OCI-LY7 (cell line): ENCODE results near the gene PRPSAP2. TPM values are rescaled to one million over a fixed set of nuclear protein-coding genes. Genes with fewer than 3 reads are reported as not detected.
"Not testable (repeated sequence)": the region's sequence is repeated elsewhere in the genome, so short reads cannot be mapped to it uniquely, and the experiment has no call there.

Experiments
- BruUV-seq: library from RNA; stranded (reverse); fragments of 400-500 nt; replicated peaks from 2 replicates; lab custom pipeline; 2021; lab: Mats Ljungman, UMichigan
- CTCF ChIA-PET: fragments of 300-600 bp; sonication (Branson Sonifier 250); formaldehyde crosslinking; loops from one replicate; lab custom pipeline; 2022; ENCODE audit warnings: antibody characterized with exemption; ENCODE audit not compliant: unreplicated experiment; lab: Charles Lee
- POLR2A ChIA-PET: fragments of 300-600 bp; sonication (Branson Sonifier 250); formaldehyde crosslinking; loops from one replicate; lab custom pipeline; 2022; ENCODE audit warnings: antibody characterized with exemption; lab: Charles Lee
- DNase-seq: peaks from one replicate; pipeline ENCODE4 v3.0.0-alpha.2; 2015; ENCODE audit warnings: low spot score
- H2AFZ ChIP-seq: fragments of 200-600 bp; sonication (generic), shearing (Covaris generic); 2 replicates; pipeline ENCODE4 v1.6.1; 2014; ENCODE audit warnings: mild to moderate bottlenecking, antibody characterized with exemption, low read length, moderate library complexity
- H3K27ac ChIP-seq: fragments of 200-600 bp; sonication (generic); 2 replicates; pipeline ENCODE4 v1.5.1; 2014; ENCODE audit warnings: mixed run types, low read depth, mild to moderate bottlenecking, moderate library complexity, low read length, inconsistent platforms; ENCODE audit not compliant: poor library complexity, severe bottlenecking
- H3K36me3 ChIP-seq: fragments of 200-600 bp; sonication (generic); 2 replicates; pipeline ENCODE4 v1.6.1; 2014; ENCODE audit warnings: mild to moderate bottlenecking, antibody characterized with exemption, low read length, moderate library complexity, mixed read lengths; ENCODE audit not compliant: insufficient read depth
- H3K4me1 ChIP-seq: fragments of 200-600 bp; sonication (generic); 2 replicates; pipeline ENCODE4 v1.5.1; 2014; ENCODE audit warnings: mild to moderate bottlenecking, low read length; ENCODE audit not compliant: insufficient read depth, poor library complexity, severe bottlenecking
- H3K4me2 ChIP-seq: fragments of 200-600 bp; sonication (generic); 2 replicates; pipeline ENCODE4 v1.6.1; 2014; ENCODE audit warnings: mild to moderate bottlenecking, low read length
- H3K4me3 ChIP-seq: fragments of 200-600 bp; sonication (generic); 2 replicates; pipeline ENCODE4 v1.5.1; 2014; ENCODE audit warnings: mild to moderate bottlenecking, low read depth, low read length; ENCODE audit not compliant: poor library complexity, severe bottlenecking
- H3K79me2 ChIP-seq: fragments of 200-600 bp; sonication (generic); 2 replicates; pipeline ENCODE4 v1.6.1; 2016; ENCODE audit warnings: low read depth, mild to moderate bottlenecking, low read length, moderate library complexity, mixed read lengths; ENCODE audit not compliant: insufficient read depth
- H3K9me2 ChIP-seq: fragments of 200-600 bp; sonication (generic); 2 replicates; pipeline ENCODE4 v1.6.1; 2016; ENCODE audit warnings: mild to moderate bottlenecking, low read length, mixed read lengths; ENCODE audit not compliant: insufficient read depth
- H3K9me3 ChIP-seq: fragments of 200-600 bp; sonication (generic); 2 replicates; pipeline ENCODE4 v1.6.1; 2014; ENCODE audit warnings: mild to moderate bottlenecking, mixed run types, low read length, mixed read lengths
- H4K20me1 ChIP-seq: fragments of 200-600 bp; sonication (generic); 2 replicates; pipeline ENCODE4 v1.6.1; 2014; ENCODE audit warnings: mild to moderate bottlenecking, antibody characterized with exemption, low read length, moderate library complexity, mixed read lengths; ENCODE audit not compliant: insufficient read depth
- CTCF ChIP-seq: fragments of 200-600 bp; sonication (generic); conservative IDR thresholded peaks from 2 replicates; pipeline ENCODE4 v1.5.1; 2014; ENCODE audit warnings: mild to moderate bottlenecking, antibody characterized with exemption, low read length, moderate library complexity, mixed read lengths
- EZH2phosphoT487 ChIP-seq: fragments of 200-600 bp; sonication (generic); IDR thresholded peaks from 2 replicates; pipeline ENCODE4 v1.6.1; 2018; ENCODE audit warnings: low read depth, borderline replicate concordance, mild to moderate bottlenecking, mixed run types, antibody characterized with exemption, low read length, moderate library complexity, mixed read lengths
- intact Hi-C: fragments of 100-400 bp; cut with micrococcal nuclease; formaldehyde crosslinking; loops from one replicate; pipeline ENCODE4 v1.10.0; 2022; ENCODE audit not compliant: unreplicated experiment
- total RNA-seq, 2 experiments: library from RNA; depleted of rRNA in 1 of 2; stranded (reverse); fragments of >200 nt in 1 of 2; shearing (Covaris generic) in 1 of 2; gene quantifications; 2 replicates each; pipeline ENCODE4 v1.2.3, GENCODE V29; 2014 to 2022

PRPSAP2 gene
- total RNA-seq, 2 experiments from 2014 or later: 59.3 to 90.2 TPM

DNA sequence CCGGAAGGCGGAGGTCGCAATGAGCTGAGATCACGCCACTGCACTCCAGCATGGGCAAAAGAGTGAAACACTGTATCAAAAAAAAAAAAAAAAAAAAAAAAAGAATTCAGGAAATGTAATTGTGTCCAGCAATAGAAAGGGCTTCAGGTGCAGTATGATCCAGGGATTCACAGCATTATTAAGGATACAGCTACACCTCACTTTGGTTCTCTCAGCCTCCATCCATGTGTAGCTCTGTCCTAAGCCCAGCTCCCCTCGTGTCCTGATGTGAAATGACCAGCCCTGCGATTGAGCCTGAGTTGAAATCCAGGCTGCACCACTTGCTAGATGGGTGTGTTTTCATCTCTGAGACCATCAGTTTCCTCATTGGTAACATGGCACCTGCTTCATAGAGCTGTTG, 97.1 kb downstream of the PRPSAP2 start:
- Histone ChIP-seq H2AFZ (no peak overlapping the region), H3K9me2 (no peaks in the 10 kb centered on the region), H3K4me3 (no peak overlapping the region), H3K4me2 (no peak overlapping the region), H3K4me1 (no peaks in the 10 kb centered on the region), H3K9me3 (no peaks in the 10 kb centered on the region), H3K79me2 (no peaks in the 10 kb centered on the region), H3K36me3 (no peaks in the 10 kb centered on the region), H4K20me1 (no peaks in the 10 kb centered on the region), H3K27ac (no peak overlapping the region)
- no TSS peak for BruUV-seq
- TF ChIP-seq EZH2phosphoT487 (no peak), CTCF (no peak)
- DNase-seq: no peak
- ChIA-PET CTCF (no interaction called here), POLR2A (interaction anchor here (0.7 to 1.5 kb wide), 2 partner anchors 16 to 17 kb away, joined by 3 to 4 read pairs; no protein-coding TSS in a partner anchor)
- intact Hi-C loops: no loop called here

- intact Hi-C loops, H3K4me3 ChIP-seq, H3K9me2 ChIP-seq, H3K79me2 ChIP-seq, CTCF ChIA-PET, H3K27ac ChIP-seq, H4K20me1 ChIP-seq, BruUV-seq, H3K36me3 ChIP-seq, H2AFZ ChIP-seq, H3K4me2 ChIP-seq, POLR2A ChIA-PET, H3K4me1 ChIP-seq, DNase-seq, H3K9me3 ChIP-seq: not testable (repeated sequence)
Observed at GRCh38 chr17:18956021-18956420, 98.1 kb downstream of the PRPSAP2 start.

- no peak for DNase-seq
- ChIA-PET POLR2A (no interaction called here), CTCF (no interaction called here)
- Histone ChIP-seq H4K20me1 (no peaks in the 10 kb centered on the region), H2AFZ (no peak overlapping the region), H3K9me2 (no peaks in the 10 kb centered on the region), H3K36me3 (no peaks in the 10 kb centered on the region), H3K4me3 (no peak overlapping the region), H3K4me2 (no peak overlapping the region), H3K27ac (no peak overlapping the region), H3K4me1 (peaks cover 9% of the 10 kb centered on the region), H3K9me3 (no peaks in the 10 kb centered on the region), H3K79me2 (no peaks in the 10 kb centered on the region)
- BruUV-seq: no TSS peak
- intact Hi-C loops: no loop called here
- no peak for TF ChIP-seq EZH2phosphoT487
- no peak for TF ChIP-seq CTCF
Observed at GRCh38 chr17:18956581-18956980, 98.7 kb downstream of the PRPSAP2 start.
